Suppressor macrophage treated with lipopolysaccharide for 4 hours (primary cell): ENCODE measurements around the gene PTPN7.
"Not testable (repeated sequence)": the region's sequence is repeated elsewhere in the genome, so short reads cannot be mapped to it uniquely, and the experiment has no call there.

Source experiments
- DNase-seq: peaks from one replicate; pipeline ENCODE4 v3.0.0-alpha.2; 2020

Gene PTPN7

DNA sequence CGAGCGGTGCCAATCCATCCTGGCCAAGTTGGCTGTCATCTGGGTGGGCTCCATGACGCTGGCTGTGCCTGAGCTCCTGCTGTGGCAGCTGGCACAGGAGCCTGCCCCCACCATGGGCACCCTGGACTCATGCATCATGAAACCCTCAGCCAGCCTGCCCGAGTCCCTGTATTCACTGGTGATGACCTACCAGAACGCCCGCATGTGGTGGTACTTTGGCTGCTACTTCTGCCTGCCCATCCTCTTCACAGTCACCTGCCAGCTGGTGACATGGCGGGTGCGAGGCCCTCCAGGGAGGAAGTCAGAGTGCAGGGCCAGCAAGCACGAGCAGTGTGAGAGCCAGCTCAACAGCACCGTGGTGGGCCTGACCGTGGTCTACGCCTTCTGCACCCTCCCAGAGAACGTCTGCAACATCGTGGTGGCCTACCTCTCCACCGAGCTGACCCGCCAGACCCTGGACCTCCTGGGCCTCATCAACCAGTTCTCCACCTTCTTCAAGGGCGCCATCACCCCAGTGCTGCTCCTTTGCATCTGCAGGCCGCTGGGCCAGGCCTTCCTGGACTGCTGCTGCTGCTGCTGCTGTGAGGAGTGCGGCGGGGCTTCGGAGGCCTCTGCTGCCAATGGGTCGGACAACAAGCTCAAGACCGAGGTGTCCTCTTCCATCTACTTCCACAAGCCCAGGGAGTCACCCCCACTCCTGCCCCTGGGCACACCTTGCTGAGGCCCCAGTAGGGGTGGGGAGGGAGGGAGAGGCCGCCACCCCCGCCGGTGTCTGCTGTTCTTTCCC is 32.4 kb downstream of the PTPN7 start:
- no peak for DNase-seq

- no peak for DNase-seq
Observed at GRCh38 chr1:202127061-202127460, 33.3 kb downstream of the PTPN7 start.

DNA sequence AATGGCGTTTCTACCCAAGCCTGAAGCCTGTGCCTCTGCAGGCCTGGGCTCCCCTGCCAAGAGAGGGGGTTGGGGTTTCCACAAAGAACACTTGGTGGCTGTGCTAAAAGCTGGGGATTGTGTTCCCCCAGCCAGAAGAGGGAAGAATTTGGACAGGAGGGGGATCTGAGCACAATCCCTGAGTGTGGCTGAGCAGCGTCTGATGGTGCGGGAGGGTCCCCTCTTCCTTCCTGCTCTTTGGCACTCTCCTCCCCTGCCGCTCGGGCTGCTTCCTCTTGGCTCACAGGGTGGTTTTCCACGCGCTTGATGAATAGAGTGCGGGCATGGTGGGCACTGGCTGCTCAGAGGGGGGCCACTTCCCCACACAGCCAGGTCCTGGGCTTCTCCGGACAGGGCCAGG is 34.0 kb downstream of the PTPN7 start:
- no peak for DNase-seq

- no peak for DNase-seq
Observed at GRCh38 chr1:202125611-202126010, 34.8 kb downstream of the PTPN7 start.

DNA sequence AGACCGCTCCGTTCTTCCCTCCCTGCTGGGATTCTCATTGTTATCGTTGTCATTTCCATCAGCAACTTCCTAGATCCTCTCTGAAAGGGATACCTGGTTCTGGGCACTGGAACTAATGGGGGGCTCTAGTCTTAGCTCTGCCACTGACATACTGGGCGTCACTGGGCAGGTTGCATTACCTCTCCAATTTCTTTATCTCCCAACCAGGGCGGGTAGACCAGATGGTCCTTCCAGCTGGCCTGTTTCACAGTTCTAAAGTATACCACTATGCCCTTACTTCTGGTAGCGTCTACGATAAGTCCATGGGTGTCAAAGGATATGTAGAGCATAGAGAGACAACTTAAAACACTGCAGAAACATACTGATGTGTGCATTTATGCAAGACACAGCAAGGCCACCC is 36.3 kb downstream of the PTPN7 start:
- DNase-seq, result no peak

DNA sequence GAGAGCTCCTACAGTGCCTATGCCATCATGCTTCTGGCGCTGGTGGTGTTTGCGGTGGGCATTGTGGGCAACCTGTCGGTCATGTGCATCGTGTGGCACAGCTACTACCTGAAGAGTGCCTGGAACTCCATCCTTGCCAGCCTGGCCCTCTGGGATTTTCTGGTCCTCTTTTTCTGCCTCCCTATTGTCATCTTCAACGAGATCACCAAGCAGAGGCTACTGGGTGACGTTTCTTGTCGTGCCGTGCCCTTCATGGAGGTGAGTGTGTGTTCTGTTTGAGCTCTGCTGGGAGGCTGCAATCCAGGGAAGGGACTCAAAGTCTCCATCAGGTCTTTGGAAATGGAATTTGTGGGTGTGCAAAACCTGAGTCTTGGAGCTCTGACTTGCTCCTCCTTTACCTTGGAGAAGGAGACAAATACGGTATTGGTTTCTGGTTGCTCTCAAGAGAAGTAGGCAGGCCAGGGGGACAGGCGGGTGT is 37.0 kb downstream of the PTPN7 start:
- DNase-seq, result no peak

DNA sequence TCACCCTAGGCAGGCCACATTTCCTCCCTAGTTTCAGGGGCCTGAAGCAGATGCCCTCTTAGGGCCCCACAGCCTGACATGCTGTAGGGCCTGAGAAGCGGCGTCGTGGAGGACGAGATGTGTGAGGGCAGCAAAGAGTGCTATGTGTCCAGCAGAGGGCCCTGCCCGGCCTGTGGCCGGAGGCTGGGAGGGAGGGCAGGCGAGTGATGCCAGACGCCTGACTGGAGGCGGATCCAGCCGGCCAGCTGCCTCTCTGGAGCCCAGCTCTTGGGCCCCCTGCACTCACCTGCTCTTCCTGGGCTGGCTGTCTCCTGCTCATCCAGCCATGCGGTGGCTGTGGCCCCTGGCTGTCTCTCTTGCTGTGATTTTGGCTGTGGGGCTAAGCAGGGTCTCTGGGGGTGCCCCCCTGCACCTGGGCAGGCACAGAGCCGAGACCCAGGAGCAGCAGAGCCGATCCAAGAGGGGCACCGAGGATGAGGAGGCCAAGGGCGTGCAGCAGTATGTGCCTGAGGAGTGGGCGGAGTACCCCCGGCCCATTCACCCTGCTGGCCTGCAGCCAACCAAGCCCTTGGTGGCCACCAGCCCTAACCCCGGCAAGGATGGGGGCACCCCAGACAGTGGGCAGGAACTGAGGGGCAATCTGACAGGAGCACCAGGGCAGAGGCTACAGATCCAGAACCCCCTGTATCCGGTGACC is 37.6 kb downstream of the PTPN7 start, which contains the start of gene GPR37L1:
Gene GPR37L1 (plus strand): TSS at position 279 of the 697 bp plus-strand sequence. CDS start 47 bp downstream, at position 326.
- DNase-seq, result no peak

DNA sequence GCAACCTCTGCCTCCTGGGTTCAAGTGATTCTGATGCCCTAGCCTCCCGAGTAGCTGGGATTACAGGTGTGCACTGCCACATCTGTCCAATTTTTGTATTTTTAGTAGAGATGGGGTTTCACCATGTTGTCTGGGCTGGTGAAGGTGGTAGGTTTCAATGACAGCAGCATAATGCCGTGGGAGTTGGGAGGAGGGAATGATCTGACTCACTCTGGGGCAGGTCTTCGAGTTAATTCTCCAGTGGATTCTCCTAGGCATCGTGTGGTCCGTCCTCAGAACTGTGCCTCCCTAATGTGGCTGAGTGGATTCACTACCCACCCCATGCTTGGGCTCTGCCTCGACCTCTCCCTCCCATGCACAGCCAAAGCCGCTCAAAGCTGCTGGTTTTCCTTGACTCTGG is 39.4 kb downstream of the PTPN7 start:
- DNase-seq, result no peak

DNA sequence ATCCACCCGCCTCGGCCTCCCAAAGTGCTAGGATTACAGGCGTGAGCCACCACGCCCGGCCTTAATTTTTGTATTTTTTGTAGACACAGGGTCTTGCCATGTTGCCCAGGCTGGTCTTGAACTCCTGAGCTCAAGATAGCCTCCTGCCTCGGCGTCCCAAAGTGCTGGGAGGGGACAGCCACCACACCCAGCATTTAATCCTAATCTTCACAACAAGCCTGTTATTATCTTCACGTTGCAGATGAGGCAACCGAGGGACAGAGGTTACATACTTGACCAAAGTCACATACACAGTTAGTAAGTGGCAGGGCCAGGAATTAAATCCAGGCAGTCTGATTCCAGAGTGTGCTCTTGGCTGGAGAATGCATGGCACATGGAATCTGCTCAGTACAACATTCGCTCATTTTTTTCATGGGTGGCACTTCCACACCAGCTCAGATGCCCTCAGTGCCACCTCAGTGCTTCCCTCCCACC is 42.5 kb downstream of the PTPN7 start:
- no peak for DNase-seq

GRCh38 chr1:202116287-202116686 is 44.1 kb downstream of the PTPN7 start:
- DNase-seq, result no peak

GRCh38 chr1:202113690-202114300 is 46.6 kb downstream of the PTPN7 start:
- no peak for DNase-seq

DNA sequence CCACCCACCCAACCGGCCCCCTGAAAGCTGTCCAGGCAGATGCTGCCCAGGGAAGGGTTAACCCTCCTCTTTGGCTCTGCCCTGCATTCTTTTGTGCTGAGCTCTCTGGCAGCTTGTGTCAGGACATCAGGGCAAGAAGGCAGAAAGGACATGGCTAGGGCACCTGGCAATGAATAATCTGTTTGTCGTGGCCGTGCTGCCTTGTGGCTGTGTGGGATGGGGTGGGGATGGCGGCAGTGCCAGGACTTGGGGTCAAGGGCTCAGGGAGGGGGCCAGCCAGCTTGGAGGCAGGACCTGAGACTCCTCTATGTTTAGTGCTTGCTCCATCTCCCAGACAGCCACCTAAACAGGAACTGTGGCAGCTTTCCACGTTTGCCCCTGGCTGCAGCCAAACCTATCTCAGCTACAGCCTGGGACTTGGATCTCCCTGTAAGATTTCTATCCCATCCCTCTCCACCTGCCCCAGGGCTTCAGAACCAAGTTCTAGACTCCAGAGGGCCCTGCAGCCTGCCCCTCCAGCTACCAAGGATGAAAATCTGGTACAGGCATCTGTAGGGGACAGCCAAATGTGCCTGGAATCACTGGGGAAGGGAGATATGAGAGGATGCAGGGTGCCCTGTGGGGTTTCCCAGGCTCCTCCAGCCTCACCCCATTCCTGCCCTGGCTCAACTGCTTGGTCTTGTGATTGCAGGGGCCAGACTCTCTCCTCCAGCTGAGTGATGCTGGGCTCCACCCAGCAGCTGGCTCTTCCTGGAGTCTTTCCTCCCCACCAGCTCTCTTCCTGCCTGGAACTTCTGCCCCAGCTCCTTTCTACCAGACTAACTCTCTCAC is 47.3 kb downstream of the PTPN7 start:
- DNase-seq, result no peak

DNA sequence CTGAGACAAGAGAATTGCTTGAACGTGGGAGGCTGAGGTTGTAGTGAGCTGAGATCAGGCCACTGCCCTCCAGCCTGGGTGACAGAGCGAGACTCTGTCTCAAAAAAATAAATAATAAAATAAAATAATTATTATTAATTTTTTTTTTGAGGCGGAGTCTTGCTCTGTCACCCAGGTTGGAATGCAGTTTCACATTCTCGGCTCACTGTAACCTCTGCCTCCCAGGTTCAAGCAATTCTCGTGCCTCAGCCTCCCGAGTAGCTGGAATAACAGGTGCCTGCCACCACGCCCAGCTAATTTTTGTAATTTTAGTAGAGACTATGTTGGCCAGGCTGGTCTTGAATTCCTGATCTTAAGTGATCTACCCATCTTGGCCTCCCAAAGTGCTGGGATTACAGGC is 48.8 kb downstream of the PTPN7 start:
- not testable (repeated sequence) for DNase-seq

- no peak for DNase-seq
Observed at GRCh38 chr1:202110977-202111376, 49.4 kb downstream of the PTPN7 start.

GRCh38 chr1:202107801-202108731 is 52.3 kb downstream of the PTPN7 start:
- no peak for DNase-seq

DNA sequence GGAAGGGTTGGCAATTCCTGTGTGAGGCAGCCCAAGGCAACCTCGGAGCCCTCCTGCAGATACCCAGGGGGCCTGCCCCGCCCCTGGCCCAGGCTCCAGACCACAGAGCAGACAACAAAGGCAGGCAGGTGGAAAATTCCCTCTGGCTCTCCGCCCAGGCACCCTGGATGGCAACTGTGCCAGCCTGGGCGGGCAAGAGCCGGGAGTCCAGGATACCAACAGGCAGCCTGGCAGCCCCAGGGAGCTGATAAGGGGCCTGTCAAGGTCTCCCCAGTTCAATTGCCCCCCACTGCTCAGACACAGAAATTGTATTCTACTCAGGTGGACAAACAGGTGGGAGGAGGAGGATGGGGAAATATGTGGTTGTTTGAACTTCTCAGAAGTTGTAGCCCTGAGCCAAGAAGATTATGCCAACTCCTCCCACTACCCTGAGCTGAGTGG is 53.1 kb downstream of the PTPN7 start:
- no peak for DNase-seq

DNA sequence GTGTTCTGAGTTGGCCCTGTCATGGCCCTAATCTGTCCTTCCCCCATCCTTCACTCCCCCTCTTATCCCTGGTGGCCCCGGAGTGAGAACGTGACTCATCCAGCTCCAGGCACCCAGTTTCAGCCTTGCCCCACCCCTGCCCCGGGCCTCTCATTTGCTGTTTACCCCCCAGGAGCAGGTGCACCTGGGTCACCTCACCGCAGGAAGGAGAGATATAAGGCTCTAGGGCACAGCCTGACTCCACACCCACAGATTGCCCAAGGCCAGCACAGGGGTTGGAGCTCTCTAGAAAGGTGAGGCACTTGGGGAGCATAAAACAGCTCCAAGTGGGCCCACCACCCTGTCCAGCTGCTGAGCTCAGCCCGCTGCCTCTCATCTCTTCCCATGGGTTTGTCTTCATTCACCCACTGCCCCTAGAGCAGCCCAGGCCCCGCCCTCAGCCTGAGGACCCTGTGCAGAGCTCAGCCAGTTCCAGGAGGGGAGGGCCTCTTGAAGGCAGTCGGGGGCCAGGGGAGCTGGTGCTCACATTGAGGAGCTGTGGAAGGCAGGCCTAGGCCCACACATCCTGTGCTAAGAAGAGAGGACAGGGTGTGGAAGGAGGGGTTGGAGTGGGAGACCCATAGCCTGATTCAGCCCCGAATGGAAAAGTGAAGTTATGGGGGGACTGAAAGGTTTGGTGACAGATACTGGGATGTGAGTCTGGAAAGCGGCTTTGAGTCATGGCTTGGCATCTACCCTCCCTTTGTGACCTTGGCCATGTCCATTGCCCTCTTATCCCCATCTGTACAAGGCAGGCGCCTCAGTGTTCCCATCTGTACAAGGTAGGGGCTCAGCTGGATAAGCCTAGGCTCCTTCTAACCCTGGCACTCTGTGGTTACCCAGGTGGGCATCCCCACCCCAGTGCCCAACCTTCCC is 53.8 kb downstream of the PTPN7 start:
- DNase-seq, result no peak

DNA sequence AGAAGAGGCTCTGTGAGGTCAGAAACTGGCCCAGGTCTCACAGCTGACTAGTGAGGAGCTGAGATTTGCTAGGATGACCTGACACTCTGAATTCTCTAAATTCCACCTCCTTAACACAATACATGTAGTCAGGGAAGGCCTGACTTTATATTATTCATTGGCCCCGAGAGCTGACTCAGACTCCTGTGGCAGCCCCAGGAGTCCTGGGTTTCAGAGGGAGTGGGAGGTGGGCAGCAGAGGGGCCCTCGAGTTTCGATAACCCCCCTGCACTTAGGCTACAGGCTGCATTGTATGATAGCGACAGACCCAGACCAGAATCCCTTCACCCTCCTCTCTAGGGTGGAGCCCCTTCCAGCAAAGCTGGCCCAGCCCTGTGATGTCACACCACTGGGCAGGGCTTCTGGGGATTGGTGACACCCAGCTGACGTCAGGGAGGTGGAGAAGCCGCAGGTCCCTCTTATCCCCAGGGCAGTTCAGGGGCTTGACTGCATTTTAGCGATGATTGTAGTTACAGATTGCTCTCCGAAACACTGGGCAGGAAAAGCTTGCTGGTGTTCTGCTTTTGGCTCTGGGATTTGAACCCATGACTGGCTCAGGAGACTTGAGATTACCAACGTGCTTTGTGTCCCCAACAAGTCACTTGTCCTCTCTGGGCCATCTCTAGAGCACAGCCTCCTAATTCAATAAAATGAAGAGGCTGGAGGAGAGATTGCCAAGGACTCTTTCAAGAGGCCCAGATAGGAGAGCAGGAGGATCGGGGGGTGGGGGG is 54.6 kb downstream of the PTPN7 start:
- no peak for DNase-seq

DNA sequence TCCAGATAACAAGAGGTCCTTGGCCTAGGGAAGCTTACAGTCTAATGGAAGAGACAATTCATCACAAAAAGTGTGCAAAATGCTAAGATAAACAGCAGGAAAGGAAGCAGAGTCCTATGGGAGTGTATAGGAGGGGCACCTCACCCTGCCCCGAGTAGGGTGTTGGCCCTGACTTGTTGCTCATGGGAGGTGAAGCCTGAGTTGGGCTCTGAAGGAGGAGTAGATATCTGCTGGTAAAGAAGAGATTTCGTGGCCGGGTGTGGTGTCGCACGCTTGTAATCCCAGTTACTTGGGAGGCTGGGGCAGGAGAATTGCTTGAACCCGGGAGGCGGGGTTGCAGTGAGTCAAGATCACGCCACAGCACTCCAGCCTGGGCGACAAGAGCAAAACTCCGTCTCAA is 56.3 kb downstream of the PTPN7 start:
- DNase-seq, result no peak

- DNase-seq, result no peak
Observed at GRCh38 chr1:202101184-202101583, 59.2 kb downstream of the PTPN7 start.
